Ectodermal cell (in vitro differentiated cells): ENCODE measurements around the gene RETREG1.

ENCODE experiments used
- H3K27ac ChIP-seq: 2 replicates; pipeline ENCODE4 v1.7.0; 2013; ENCODE audit warnings: mild to moderate bottlenecking, low read depth, low read length; ENCODE audit not compliant: insufficient read depth, poor library complexity, severe bottlenecking
- H3K27me3 ChIP-seq: 2 replicates; pipeline ENCODE4 v1.7.0; 2013; ENCODE audit warnings: mild to moderate bottlenecking, low read length; ENCODE audit not compliant: insufficient read depth, control insufficient read depth, poor library complexity, severe bottlenecking
- H3K36me3 ChIP-seq: one replicate; pipeline ENCODE4 v1.7.0; 2013; ENCODE audit warnings: low read length; ENCODE audit not compliant: control insufficient read depth, insufficient read depth
- H3K4me1 ChIP-seq: one replicate; pipeline ENCODE4 v1.7.0; 2013; ENCODE audit warnings: low read length; ENCODE audit not compliant: control insufficient read depth, insufficient read depth
- H3K4me3 ChIP-seq: 2 replicates; pipeline ENCODE4 v1.7.0; 2013; ENCODE audit warnings: low read depth, low read length, control low read depth; ENCODE audit not compliant: insufficient read depth
- H3K9me3 ChIP-seq: 2 replicates; pipeline ENCODE4 v1.7.0; 2013; ENCODE audit warnings: mild to moderate bottlenecking, low read length, moderate library complexity; ENCODE audit not compliant: control insufficient read depth
- WGBS, 2 experiments: methylation state at CpG; one replicate each; pipeline ENCODE4 v1.1.7; 2013; ENCODE audit warnings: missing lambda C conversion rate in 2 of 2; 5-methylcytosine and 5-hydroxymethylcytosine counted together

RETREG1 gene

GRCh38 chr5:16534280-16534679 lies 82.5 kb downstream of the RETREG1 start:
- Histone ChIP-seq H3K27ac (no peak overlapping the region), H3K4me3 (no peak overlapping the region), H3K4me1 (no peaks in the 10 kb centered on the region), H3K27me3 (no peaks in the 10 kb centered on the region), H3K36me3 (no peaks in the 10 kb centered on the region), H3K9me3 (no peaks in the 10 kb centered on the region)
- WGBS, 2 experiments, result 94 to 100% methylated on average over 1 of the region's 1 CpG

GRCh38 chr5:16531063-16531648 lies 85.6 kb downstream of the RETREG1 start:
- Histone ChIP-seq H3K4me1 (no peaks in the 10 kb centered on the region), H3K36me3 (no peaks in the 10 kb centered on the region), H3K27me3 (no peaks in the 10 kb centered on the region), H3K27ac (no peak overlapping the region), H3K4me3 (no peak overlapping the region), H3K9me3 (no peaks in the 10 kb centered on the region)
- WGBS, 2 experiments, result 93 to 96% methylated on average over 4 of the region's 4 CpGs

DNA sequence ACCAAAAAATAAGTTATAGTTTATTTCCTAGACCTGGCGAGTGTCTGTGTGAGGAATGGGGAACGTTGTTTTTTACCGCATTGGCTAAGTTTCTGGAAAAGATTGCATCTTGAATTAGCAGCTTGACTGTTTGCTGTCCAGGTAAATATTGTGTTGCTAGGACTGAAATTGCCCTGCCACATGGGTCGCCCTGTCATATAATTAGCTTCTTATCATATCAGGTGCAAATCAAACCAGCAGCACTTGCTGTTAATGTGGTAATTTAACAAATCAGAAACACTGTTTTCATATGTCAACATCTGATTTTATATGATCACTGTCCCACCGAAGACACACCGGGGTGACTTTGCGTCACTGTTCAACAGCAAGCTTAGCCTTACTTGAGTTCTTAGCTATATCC lies 87.5 kb downstream of the RETREG1 start:
- Histone ChIP-seq H3K27ac (no peak overlapping the region), H3K4me1 (no peaks in the 10 kb centered on the region), H3K4me3 (no peak overlapping the region), H3K27me3 (no peaks in the 10 kb centered on the region), H3K36me3 (no peaks in the 10 kb centered on the region), H3K9me3 (no peaks in the 10 kb centered on the region)
- 91 to 93% methylated on average over 6 to 7 of the region's 7 CpGs for WGBS, 2 experiments

GRCh38 chr5:16528382-16529110 lies 88.3 kb downstream of the RETREG1 start:
- H3K4me3 ChIP-seq, result no peak overlapping the region
- 92 to 94% methylated on average over 5 to 7 of the region's 7 CpGs for WGBS, 2 experiments
- H3K4me1 ChIP-seq, result no peaks in the 10 kb centered on the region
- no peaks in the 10 kb centered on the region for H3K9me3 ChIP-seq
- H3K27ac ChIP-seq, result no peak overlapping the region
- H3K36me3 ChIP-seq, result no peaks in the 10 kb centered on the region
- no peaks in the 10 kb centered on the region for H3K27me3 ChIP-seq

- no peaks in the 10 kb centered on the region for H3K27me3 ChIP-seq
- H3K36me3 ChIP-seq, result no peaks in the 10 kb centered on the region
- H3K9me3 ChIP-seq, result no peaks in the 10 kb centered on the region
- WGBS, 2 experiments, result 92 to 94% methylated on average over 4 of the region's 4 CpGs
- no peaks in the 10 kb centered on the region for H3K4me1 ChIP-seq
- no peak overlapping the region for H3K27ac ChIP-seq
- H3K4me3 ChIP-seq, result no peak overlapping the region
These were observed 91.1 kb downstream of the RETREG1 start for GRCh38 chr5:16525651-16526050.

GRCh38 chr5:16524286-16524685 lies 92.5 kb downstream of the RETREG1 start:
- H3K36me3 ChIP-seq, result no peaks in the 10 kb centered on the region
- 98 to 100% methylated on average over 4 to 5 of the region's 5 CpGs for WGBS, 2 experiments
- H3K4me1 ChIP-seq, result no peaks in the 10 kb centered on the region
- H3K4me3 ChIP-seq, result no peak overlapping the region
- H3K9me3 ChIP-seq, result no peaks in the 10 kb centered on the region
- no peak overlapping the region for H3K27ac ChIP-seq
- no peaks in the 10 kb centered on the region for H3K27me3 ChIP-seq

DNA sequence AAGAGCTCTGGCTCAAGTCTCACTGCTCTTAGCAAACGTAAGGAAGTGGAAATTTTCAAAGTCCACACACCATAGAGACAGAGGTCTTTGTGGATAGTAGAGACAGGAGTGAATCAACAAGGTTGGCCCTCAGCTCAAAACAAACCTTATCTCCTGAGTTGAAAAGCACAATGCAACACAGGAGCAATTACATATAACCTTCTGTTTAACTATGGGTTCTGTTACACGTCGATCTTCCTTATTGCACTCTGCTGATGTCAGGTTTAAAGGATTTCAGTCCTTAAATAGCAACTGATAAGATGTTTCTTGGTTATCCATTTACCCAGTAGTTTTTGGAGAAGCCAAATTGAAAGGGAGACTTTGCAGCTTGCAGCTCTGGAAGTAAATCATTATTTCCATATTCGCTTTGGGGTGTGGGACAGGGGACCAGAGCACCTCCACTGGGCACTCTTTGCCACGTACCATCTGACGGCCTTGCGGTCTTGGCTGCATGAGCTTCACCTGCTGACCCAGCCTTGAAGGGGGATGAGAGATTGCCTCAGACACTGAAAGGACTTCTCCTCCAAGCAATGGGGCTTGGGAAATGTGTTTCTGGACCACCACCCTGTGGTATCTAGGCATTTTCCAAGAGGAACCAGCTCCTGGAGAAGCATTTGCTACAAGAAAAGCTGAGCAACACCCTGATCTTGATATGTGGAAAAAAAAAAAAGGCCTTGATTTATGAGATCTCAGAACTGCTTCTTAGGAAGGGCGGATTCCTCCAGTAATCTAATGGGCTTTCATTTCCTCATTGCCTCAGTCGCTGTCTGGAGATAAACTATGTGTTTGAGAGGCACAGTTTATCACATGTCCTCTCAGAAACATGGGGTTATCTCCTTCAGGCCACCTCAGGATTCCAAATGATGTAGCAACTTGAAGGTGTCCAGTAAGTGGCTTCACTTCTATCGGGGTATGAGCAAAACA lies 95.0 kb downstream of the RETREG1 start:
- WGBS, 2 experiments, result 93 to 98% methylated on average over 10 of the region's 10 CpGs
- Histone ChIP-seq H3K9me3 (no peaks in the 10 kb centered on the region), H3K4me3 (no peak overlapping the region), H3K27me3 (no peaks in the 10 kb centered on the region), H3K4me1 (no peaks in the 10 kb centered on the region), H3K27ac (no peak overlapping the region), H3K36me3 (no peaks in the 10 kb centered on the region)

- Histone ChIP-seq H3K27me3 (no peaks in the 10 kb centered on the region), H3K4me3 (no peak overlapping the region), H3K36me3 (no peaks in the 10 kb centered on the region), H3K4me1 (no peaks in the 10 kb centered on the region), H3K9me3 (no peaks in the 10 kb centered on the region), H3K27ac (no peak overlapping the region)
- 77% methylated on average over 4 of the region's 4 CpGs for WGBS, 2 experiments
These were observed 96.0 kb downstream of the RETREG1 start for GRCh38 chr5:16520841-16521240.

DNA sequence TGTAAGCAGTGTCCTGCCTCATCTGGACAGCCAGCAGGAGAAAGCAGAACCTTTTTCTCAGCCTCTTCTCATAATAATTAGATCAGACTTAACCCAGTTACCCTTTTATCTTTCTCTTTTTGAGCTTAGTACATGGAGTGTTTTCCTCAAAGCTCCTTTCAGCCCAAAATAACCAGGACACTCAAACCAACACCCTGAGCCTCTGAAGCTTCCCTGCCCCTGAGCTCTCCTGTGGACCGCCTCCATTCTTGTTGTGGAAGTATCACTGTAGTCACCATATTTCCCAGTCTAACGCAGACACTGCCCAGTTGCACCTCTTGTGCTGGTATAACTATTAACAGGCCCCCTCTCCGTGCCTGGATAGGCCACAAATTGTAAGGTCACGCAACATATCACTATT lies 97.4 kb downstream of the RETREG1 start:
- H3K27ac ChIP-seq, result no peak overlapping the region
- H3K9me3 ChIP-seq, result no peaks in the 10 kb centered on the region
- H3K4me3 ChIP-seq, result no peak overlapping the region
- H3K27me3 ChIP-seq, result no peaks in the 10 kb centered on the region
- no peaks in the 10 kb centered on the region for H3K36me3 ChIP-seq
- WGBS, 2 experiments, result 88 to 95% methylated on average over 4 of the region's 4 CpGs
- no peaks in the 10 kb centered on the region for H3K4me1 ChIP-seq

DNA sequence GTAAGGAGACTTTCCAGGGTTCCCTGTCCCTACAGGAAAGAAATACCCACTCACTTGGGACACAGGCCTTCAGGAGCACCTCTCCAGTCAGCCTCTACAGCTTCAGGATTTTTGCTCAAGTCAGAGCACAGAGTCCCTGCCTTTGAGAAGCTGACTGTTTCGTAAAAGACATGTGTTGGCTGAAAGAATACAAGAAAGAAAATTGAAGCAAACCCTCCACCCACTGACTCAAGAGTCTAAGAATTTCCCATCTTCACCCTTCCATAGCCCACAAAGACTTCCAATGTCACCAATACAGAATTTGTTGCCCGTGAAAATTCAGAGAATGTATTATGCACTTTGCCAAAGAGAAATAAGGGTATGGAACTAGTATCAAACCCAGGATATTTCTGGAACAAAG lies 98.2 kb downstream of the RETREG1 start:
- Histone ChIP-seq H3K27ac (no peak overlapping the region), H3K27me3 (no peaks in the 10 kb centered on the region), H3K9me3 (no peaks in the 10 kb centered on the region), H3K4me3 (no peak overlapping the region), H3K36me3 (no peaks in the 10 kb centered on the region), H3K4me1 (no peaks in the 10 kb centered on the region)
- 97 to 100% methylated on average over 2 of the region's 2 CpGs for WGBS, 2 experiments
